GM12864 (cell line): Measurements from ENCODE around the gene NOS1.

Experiments
- DNase-seq: peaks from one replicate; pipeline ENCODE4 v3.0.0-alpha.2; 2011; ENCODE audit warnings: low read depth
- H3K4me3 ChIP-seq: 2 replicates; pipeline ENCODE4 v1.5.1; 2011; ENCODE audit warnings: mild to moderate bottlenecking, low read depth, low read length, control low read depth
- CTCF ChIP-seq: IDR thresholded peaks from 2 replicates; pipeline ENCODE4 v1.5.1; 2011; ENCODE audit warnings: low read depth, mild to moderate bottlenecking, moderate library complexity, low read length, control low read depth, inconsistent platforms; ENCODE audit errors: missing control alignments

The NOS1 gene

GRCh38 chr12:117363953-117364486, 2.6 kb upstream of the NOS1 start:
- no peak overlapping the region for H3K4me3 ChIP-seq
- no peak for TF ChIP-seq CTCF
- no peak for DNase-seq

- no peak for TF ChIP-seq CTCF
- DNase-seq, result no peak
- no peak overlapping the region for H3K4me3 ChIP-seq
Measured at GRCh38 chr12:117363056-117363662, 1.7 kb upstream of the NOS1 start.

GRCh38 chr12:117362391-117362790, 965 bp upstream of the NOS1 start:
- TF ChIP-seq CTCF, result no peak
- DNase-seq, result no peak

GRCh38 chr12:117361905-117362304, 479 bp upstream of the NOS1 start:
- no peak overlapping the region for H3K4me3 ChIP-seq
- no peak for DNase-seq
- TF ChIP-seq CTCF, result no peak

More at GRCh38 chr12:117362391-117362790, 965 bp upstream of the NOS1 start:
- no peak overlapping the region for H3K4me3 ChIP-seq

- DNase-seq, result no peak
- H3K4me3 ChIP-seq, result no peak overlapping the region
Measured at GRCh38 chr12:117360551-117361346, 677 bp downstream of the NOS1 start.

GRCh38 chr12:117360222-117360550, 1.2 kb downstream of the NOS1 start:
- H3K4me3 ChIP-seq, result no peak overlapping the region

More at GRCh38 chr12:117360551-117361346, 677 bp downstream of the NOS1 start:
- TF ChIP-seq CTCF, result no peak

More at GRCh38 chr12:117360222-117360550, 1.2 kb downstream of the NOS1 start:
- TF ChIP-seq CTCF, result no peak
- no peak for DNase-seq
